Kidney epithelial cell (primary cell): ENCODE results near the gene LINGO1. TPM values are rescaled to one million over a fixed set of nuclear protein-coding genes. Genes with fewer than 3 reads are reported as not detected.

Source experiments
- DNase-seq: peaks from one replicate; pipeline ENCODE4 v3.0.0-alpha.2; 2010; ENCODE audit warnings: low read depth
- H3K27me3 ChIP-seq: 2 replicates; pipeline ENCODE4 v1.6.0; 2011; ENCODE audit warnings: low read length; ENCODE audit not compliant: control insufficient read depth, insufficient read depth
- H3K36me3 ChIP-seq: 2 replicates; pipeline ENCODE4 v1.5.1; 2011; ENCODE audit warnings: low read length; ENCODE audit not compliant: control insufficient read depth, insufficient read depth
- H3K4me3 ChIP-seq: 2 replicates; pipeline ENCODE4 v1.5.1; 2011; ENCODE audit warnings: low read depth, mild to moderate bottlenecking, control low read depth, low read length
- total RNA-seq: library from RNA; depleted of rRNA; stranded (reverse); fragments of >200 nt; gene quantifications from 2 replicates; pipeline ENCODE4 v1.2.3, GENCODE V29; 2015
- TF ChIP-seq, protein P1 (sequence below): IDR thresholded peaks from 2 replicates; pipeline ENCODE4 v1.5.1; 2011; ENCODE audit warnings: mild to moderate bottlenecking, moderate library complexity, low read length, control low read depth, inconsistent platforms; ENCODE audit not compliant: insufficient read depth, poor library complexity, severe bottlenecking

Gene LINGO1
- total RNA-seq, 1 donor from 2014 or later = 4.8 TPM

DNA sequence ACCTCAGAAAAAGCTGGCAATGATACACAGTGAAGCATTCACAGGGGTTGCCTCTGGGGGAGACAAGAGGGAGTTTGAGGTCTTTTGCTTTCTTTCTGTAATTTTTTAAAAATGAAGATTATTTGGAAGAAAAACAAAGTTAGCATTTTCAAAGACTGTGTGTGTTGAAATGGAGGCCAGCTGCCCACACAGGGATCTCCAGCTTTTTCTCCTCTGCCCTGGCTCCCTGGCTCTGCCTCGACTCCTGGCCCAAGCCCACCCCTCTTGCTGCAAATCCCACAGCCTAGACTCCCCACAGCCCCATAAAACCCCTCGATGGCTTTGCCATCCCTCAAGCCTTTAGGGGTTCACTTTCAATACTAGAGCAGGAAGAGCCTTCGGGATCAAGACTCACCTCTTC, 68.4 kb downstream of the LINGO1 start:
- DNase-seq = no peak
- TF ChIP-seq, protein P1, sequence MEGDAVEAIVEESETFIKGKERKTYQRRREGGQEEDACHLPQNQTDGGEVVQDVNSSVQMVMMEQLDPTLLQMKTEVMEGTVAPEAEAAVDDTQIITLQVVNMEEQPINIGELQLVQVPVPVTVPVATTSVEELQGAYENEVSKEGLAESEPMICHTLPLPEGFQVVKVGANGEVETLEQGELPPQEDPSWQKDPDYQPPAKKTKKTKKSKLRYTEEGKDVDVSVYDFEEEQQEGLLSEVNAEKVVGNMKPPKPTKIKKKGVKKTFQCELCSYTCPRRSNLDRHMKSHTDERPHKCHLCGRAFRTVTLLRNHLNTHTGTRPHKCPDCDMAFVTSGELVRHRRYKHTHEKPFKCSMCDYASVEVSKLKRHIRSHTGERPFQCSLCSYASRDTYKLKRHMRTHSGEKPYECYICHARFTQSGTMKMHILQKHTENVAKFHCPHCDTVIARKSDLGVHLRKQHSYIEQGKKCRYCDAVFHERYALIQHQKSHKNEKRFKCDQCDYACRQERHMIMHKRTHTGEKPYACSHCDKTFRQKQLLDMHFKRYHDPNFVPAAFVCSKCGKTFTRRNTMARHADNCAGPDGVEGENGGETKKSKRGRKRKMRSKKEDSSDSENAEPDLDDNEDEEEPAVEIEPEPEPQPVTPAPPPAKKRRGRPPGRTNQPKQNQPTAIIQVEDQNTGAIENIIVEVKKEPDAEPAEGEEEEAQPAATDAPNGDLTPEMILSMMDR = no peak
- Histone ChIP-seq H3K36me3 (no peaks in the 10 kb centered on the region), H3K27me3 (peaks cover 12% of the 10 kb centered on the region), H3K4me3 (no peak overlapping the region)

GRCh38 chr15:77563623-77564156, 69.0 kb downstream of the LINGO1 start:
- no peak overlapping the region for H3K4me3 ChIP-seq
- no peaks in the 10 kb centered on the region for H3K36me3 ChIP-seq
- peaks cover 12% of the 10 kb centered on the region for H3K27me3 ChIP-seq
- TF ChIP-seq, protein P1 = no peak
- no peak for DNase-seq

Other genes with a start within 250 kb of the LINGO1 start
- gene PEAK1, start 212.8 kb downstream of the LINGO1 start, total RNA-seq = 9.9 and 10.2 TPM in 2 replicates
- 22.3 and 26.4 TPM in 2 replicates for gene HMG20A, start 212.0 kb downstream of the LINGO1 start, total RNA-seq